HPDE6-E6E7 (cell line): ENCODE measurements around the gene MBOAT2.
A peak's percentile ranks its signal among the peaks of the same experiment; 100 is the strongest.

Experiments
- DNase-seq: peaks from one replicate; pipeline ENCODE4 v3.0.0; 2011; ENCODE audit warnings: missing footprints; ENCODE audit errors: extremely low spot score

MBOAT2 gene

DNA sequence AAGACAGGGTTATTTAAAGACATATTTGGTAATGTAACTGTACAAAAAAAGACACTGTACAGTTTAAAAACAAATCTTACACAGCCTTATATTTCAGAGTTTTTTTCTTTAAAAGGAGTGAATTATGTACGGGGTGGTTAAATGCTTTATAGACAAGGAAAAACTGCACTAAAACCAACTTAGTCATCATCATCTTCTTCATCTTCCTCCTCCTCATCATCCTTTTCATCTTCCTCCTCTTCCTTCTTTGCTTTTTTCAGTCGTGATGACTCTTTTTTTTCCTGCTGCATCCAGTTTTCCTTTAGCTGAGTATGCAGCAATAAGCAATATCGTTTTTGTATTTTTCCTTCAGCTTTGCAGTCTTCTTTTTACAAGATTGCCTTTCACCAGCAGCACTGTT is 14.6 kb upstream of the MBOAT2 start:
- no peak for DNase-seq

DNA sequence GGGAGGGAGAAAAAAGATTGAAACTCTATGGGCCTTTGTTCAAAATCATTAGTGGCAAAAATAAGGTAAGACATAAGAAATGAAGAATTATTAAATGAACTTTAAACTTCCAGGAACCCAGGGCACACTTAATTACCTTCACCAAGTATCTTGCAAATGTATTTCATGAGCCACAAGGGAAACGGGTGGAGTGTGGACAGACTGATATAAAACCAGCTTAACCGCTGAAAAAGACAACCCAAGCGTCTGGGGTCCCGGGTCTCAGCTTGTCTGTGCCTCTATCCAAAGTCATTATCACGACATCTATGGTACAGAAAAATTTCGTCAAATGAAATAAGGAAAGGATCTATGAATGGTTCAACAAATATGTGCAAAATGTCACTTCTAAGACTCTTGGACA is 13.9 kb upstream of the MBOAT2 start:
- no peak for DNase-seq

DNA sequence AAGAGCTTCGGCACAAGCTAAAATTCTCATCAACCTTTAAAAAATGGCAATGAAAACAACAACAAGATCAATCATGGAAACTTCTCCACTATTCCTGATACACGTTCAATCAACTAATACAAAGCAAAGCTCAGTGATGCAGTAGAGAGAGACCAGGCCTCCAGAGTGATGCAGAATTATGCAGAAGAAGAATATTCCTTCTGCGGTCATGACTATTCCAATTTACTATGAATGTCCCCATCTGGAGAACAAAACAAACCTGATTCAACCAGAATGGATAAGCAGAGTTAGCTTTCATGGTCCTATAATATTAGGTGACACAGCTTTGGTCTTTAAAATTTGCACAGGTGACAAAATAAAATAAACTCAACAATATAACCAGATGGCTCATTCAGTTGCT is 12.5 kb upstream of the MBOAT2 start:
- no peak for DNase-seq

DNA sequence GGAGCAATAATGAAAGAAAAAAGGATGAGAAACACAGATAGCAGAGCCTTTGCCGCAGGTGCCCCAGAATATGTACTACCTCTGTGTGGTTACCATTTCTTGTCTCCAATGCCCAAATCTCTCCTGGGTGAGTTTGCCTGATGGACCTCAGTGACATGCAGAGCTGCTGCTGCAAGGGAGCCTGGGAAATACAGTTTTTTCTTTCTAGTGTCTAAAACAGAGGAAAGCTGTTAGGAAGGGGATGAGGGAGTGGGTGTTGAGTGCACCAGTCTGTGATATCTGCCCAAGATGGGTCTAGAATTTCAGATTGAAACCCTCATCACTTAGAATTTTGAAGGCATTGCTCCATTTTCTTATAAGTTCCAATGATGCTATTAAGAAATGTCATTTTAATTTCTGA is 9.9 kb upstream of the MBOAT2 start:
- DNase-seq, result no peak

DNA sequence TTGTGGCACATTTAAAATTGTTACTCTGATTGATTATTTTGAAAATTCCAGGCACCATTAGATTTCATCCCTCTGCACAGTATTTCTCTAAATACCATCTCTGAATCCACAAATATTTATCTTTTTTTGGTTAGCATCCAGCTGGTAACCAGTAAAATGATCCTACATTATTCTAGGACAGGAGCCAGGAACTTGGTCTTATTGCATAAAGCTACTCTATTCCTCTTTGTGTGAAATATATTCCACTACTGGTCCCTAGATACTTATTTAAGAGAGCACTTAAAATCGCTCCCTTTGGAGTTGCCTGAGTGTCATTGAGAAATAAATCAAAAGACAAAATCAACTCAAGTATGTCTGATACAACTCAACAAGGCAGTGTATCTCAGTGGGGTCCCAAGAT is 7.4 kb upstream of the MBOAT2 start:
- no peak for DNase-seq

DNA sequence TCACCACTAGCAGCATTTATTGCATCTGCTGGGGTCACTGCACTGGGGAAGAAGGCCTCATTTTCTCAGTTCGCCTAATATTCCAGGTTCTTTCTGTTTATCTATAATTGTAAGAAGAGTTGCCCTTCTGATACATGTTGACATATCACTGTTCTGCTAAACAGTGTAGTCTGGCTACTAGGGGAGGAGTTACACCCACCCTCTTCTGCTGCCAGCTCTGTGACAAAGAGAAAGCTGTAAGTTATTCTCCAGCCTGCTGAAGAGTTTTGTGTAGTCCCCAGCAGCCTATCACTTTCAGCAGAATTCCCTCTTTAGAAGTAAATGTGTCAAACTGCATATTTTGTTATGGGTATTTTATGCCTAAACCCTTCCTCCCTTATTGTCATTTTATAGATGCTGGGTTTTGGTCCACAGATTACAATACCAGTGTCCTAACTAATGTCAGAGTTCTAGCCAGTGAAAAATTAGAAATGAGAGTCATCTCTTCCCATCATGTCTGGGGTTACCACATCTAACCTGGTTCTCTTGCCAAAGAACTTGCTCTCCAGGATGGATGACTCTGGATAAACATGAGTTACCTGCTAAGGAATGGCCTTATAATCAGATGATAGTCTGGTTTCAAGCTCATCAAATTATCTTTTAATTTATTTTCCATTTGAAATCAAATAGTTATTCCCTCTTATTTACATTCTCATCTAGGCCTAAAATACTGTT is 5.6 kb upstream of the MBOAT2 start:
- no peak for DNase-seq

DNA sequence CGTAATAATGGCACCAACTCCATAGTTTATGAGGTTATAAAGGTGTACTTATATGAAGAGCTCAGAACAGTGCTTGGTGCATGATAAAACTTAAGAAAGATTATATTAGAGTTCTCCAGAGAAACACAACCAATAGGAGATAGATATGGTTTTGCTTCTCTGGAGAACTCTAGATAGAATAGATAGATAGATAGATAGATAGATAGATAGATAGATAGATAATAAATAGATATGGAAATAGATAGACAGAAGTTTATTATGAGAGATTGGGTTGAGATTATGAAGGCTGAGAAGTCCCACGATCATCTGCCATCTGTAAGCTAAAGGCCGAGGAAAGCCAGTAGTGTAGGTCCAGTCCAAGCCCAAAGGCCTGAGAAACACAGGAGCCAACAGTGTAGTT is 2.9 kb upstream of the MBOAT2 start:
- no peak for DNase-seq

DNA sequence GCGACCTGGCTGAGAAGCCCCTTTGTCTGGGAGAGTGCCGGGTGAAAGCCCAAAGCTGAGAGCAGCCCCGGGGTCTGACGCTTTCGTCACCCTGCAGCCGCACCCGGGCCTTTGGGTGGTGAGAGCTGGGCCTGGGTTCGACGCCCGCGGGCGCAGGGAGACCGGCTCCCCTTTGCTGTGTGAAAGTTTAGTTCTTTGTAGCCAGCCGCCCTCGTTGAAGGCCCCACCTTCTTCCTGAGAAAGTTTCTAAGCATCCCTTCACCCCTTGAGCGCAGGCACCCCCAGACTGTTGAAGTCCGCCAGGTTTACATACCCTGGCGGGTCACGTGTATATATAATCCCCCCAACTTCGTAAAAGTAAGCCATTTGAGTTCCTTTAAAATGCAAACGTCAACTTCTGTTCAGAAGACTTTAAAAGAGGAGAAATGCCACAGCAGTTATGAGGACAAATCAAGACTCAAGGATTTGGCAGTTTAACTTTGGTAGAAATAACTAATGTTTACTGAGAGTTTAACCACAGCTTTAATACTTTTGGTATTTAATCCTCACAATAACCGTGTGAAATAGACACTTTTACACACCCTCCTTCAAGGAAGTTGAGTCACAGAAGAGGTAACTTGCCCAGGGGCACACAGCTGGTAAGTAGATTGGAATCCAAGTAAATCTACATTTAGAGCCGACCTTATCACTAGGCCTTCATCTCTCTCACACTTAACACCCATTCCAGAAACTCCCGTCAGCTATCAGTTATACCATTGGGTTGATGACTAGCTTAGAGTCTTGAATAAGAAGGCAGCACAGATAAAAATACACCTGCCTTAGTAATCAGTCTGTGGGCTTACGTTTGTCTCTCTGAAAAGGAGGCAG is 1.1 kb upstream of the MBOAT2 start:
- peak; percentile 60 for DNase-seq

DNA sequence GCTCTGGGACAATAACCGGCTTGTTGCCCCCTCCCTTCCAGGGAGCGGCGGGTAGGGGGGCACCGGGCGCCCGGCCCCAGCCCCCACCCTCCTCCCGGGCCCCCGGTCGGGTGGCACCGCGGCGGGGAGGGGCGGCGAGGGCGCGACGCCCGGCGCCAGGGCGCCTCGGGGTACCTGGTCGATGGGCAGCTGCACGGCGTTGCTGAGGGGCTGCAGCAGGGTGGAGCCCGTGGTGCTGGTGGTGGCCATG is 193 bp downstream of the MBOAT2 start:
- no peak for DNase-seq

DNA sequence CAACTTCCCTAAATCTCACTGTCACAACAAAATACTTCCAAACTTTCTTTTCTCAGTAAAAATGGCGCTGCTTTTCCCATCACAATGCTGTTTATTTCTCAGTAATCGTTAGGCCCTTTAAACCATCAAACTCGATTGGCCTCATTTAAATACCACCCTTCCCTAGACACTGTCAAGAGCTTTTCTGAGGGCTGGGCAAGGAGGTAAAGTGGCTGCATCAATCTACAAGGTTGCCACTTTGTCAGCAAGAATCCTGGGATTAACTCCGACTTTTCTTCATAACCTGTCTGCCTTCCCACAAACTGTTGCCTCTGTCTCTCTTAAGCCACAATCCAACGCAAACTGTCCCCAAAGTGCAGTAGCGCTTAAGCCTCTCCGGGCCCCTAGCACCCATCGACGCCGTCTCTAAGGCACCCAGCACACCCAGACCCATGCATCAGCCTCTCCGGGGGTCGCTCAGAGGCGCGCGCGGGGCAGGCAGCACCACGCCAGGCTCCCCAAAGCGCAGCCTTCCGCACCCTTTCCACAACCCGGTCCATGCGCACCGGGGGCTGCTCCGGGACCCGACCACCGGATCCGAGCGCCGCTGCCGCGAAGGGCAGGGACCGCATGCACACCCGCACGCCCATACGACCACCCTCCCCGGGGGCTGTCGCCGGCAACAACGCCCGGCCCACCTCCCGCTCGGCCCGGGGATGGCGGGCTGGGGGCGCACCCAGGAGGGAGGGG is 683 bp downstream of the MBOAT2 start:
- no peak for DNase-seq

DNA sequence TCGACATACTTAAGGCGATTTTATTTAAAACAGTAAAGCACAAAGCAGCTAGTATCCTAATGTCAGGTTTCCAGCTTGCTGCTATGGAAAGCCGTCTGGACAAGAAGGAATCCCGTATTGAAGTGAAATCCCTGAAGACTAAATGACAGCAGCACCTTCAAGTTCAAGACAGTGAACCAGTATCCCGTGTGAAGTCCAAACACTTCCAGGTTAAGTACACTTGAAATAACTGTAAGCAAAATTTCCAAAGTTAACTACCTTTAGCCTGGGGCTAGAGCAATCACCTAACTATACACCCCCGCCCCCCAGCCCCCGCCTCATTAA is 1.2 kb downstream of the MBOAT2 start:
- no peak for DNase-seq

DNA sequence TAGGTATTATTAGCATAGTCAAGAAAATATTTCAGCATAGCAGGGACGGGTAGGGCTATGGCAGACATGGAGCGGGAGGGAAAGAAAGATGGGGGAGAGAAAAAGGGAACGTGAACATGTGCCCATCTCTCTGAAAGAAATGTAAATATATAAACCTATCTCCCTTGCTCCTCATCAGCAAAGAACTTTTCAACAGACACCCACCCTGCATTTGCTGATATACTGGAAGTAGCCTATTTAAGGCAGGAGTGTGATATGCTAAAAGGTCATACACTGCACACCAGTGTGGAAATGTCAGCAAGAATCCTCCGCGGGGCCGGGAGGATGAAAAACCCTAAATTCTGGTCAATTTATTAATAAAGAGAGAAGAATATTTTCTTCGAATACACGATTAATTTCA is 1.7 kb downstream of the MBOAT2 start:
- no peak for DNase-seq

DNA sequence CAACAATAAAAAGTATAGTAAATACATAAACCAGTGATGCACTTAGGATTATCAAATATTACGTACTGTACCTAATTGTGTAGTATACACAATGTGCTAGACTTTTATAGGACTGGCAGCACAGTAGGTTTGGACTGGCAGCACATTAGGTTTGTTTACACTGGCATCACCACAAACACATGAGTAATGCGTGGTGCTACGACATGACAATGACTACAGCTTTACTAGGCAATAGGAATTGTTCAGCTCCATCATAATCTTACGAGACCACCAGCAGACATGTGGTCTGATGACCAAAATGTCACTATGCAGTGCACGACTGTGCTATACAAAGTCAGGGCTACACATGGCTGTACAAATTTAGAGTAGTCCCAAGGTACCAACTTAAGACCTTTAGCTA is 2.3 kb downstream of the MBOAT2 start:
- DNase-seq, result no peak

DNA sequence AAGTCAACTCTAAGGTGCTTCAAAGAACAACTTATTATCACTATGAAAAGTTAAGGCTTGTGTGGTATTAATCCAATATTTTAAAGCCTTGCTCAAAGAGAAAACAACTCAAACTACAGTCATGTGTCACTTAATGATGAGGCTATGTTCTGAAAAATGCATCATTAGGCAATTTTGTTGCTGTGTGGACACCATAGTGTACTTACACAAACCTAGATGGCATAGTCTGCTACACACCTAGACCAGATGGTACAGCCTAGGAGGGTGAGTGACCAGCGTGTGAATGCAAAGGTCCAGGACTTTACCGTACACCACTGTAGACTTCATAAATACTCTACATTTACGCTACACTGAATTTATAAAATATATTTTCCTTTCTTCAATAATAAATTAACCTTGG is 3.0 kb downstream of the MBOAT2 start:
- DNase-seq, result no peak

DNA sequence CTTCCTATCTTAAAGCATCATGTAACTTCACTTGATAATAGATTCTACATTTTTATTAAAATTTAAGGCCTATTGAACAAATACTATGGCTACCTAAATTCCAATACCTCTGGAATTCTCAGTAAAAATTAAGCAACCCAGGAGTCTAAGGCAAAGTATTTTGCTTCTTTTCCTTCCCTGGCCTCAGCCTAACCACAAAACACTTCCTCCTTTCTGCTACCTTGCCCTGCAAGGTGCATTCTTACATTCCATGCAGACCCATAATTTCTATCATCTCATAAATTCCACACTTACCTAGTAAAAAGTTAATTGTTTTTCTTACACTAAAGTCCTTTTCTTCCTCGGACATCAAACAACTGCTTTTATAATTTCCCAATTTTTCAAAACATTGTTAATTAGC is 3.7 kb downstream of the MBOAT2 start:
- DNase-seq, result no peak

DNA sequence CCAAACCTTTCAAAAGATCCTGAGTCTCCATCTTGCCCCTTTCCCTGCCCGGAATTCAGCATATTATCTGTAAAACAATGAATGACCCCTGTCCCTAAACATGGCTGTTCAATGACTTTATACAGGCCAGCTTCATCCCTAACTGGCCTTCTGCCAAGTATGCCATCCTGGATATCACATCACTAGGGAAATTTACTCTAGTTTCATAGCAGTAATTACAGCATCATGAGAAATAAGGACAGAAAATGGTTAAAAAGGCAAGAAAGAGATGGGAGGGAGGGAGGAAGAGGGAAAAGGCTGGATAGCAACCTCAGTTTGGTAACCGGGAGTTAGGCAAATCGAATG is 4.4 kb downstream of the MBOAT2 start:
- no peak for DNase-seq

DNA sequence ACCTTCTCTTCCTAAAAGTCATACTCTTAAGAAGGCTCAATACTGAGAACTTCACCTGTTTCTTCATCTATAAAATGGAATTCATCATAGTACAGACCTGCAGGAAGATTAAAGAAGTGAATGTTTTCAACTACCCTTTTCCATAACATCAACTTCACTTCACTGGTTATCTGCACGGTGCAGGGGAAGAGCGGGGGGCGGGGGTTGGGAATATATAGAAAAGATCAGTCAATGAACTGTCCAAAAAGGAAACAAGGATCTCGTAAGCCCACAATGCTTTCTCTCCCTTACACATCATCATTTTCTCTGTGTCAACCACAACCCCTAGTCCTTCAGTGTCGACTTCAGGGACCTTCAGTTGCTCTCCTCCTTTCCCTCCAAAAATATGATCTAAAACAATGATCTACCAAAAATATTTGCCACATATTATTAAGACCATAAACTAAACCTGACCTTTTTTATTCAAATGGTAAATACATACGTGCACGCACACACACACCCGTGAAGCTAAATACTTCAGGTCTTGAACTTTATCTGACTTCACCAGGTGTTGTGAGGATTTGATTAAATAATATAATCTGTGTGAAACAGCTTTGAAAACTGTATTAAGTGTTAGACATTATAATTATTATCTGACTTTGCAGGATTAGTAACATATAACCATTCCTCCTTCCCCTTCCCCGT is 4.9 kb downstream of the MBOAT2 start:
- DNase-seq, result no peak

DNA sequence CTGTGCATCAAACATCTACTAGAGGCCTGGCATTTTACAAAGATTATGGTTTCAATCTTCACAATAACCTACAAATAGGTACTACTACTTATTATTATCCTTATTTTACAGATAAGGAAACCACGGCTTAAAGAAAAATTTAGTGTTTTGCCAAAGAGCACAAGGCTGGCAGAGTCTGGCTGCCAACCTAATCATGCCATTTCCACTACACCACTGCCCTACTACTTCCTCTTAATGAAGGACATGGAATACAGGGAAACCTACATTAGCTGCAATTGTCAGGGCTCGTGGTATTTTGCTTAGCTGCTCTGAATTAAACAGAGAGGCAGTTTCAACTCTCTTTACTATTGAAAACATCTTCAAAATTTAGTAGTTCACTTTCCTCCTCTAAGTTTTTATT is 5.9 kb downstream of the MBOAT2 start:
- no peak for DNase-seq

DNA sequence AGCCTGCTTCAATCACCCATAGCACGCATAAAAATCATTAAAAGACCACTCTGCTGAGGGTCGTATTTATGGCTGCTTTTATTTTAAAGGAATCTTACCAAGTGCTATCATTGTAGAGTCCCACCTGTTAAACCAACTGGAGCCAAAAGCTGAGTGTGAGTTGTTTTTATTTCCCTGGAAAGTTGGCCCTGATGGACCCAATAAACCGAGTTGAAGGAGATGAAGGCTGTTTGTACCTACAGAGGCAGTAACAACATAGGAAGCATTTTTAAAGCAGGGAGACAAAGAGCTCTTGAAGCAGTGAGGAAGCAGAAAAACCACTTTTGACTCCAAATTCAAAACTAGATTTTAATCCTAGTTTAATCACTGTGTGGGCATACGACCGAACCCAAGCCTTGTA is 6.4 kb downstream of the MBOAT2 start:
- no peak for DNase-seq

DNA sequence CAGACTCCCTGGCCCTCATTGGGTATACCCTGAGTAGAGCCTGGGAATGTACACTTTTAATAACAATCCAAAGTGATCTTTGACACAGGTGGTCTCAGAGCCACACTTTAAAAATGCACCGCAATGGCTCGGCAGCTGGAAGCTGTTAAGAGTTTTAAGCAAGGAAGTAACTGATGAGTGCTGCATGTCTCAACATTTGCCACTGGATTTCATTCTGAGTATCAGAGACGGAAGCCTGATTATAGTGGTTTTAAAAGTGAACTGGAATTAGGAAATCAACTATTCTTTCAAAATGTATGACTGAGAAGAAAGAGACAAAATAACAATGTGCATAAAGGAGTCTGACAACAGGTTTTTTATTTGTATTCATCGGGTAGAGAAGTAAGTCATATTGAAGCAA is 7.5 kb downstream of the MBOAT2 start:
- DNase-seq, result no peak

DNA sequence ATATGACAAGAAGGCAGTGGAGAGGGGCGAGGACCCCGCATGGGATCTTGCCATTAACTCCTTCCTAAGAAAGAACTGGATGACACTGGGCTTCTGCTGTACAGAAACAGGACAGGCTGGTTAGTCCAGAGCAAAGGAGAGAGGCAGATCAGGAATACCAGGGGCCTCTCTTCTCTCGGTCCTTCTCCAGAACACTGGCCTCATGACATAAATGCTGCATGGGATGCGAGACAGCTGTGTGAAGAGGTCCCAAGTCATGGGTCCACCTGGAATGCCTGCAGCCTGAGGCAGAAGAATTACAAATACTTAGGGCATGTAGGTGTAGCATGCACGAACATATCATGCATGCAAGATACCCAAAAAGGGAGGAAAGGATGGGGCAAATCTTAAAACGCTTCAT is 9.1 kb downstream of the MBOAT2 start:
- no peak for DNase-seq

DNA sequence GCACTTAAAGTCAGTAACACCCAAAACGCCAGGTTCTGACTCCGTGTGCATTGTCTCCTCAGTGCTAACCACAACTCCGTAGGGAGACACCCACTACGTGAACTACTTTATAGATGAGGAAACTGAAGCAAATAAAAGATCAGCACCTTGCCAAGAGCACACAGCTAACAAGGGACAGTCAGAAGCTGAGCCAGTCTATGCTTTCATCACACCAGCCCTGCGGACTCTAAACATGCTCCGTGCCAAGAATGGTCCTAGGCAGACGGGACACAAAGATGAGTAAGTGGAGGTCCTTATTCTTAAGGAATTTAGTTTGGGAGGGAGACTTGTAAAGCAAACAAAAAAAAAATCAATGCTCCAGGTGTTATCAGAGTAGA is 9.6 kb downstream of the MBOAT2 start:
- no peak for DNase-seq
